ENCODE data around the gene CPNE2.

The CPNE2 gene

DNA sequence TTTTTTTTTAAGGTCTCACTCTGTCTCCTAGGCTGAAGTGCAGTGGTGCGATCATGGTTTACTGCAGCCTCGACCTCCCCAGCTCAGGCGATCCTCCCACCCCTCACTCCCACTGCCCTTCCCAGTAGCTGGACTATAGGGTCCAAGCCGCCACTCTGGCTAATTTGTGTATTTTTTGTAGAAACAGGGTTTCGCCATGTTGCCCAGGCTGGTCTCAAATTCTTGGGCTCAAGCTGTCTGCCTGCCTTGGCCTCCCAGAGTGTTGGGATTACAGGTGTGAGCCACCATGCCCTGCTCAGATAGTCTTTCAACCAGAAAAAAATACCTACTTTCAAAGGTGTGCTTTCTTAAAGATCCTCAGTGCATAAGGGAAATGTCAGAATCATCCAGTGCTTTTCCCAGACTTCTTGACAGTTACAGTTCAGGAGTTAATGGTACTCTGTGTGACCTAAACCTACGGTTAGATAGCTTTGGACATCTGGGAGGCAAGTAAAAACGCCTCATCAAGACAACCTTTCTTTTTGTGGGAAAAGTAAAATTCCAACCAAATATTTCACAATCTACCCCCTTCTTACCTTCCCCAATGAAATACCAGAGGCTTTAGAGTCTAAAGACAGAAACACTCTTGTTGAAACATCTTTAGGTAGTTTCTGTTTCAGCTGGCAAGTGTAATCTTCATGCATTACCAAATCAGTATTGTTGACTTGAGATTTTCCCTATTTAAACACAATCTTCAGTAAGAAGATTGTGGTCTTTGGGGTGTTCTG, 100.5 kb downstream of the CPNE2 start:
- peak; percentile 81 for DNase-seq (ENCODE audit: low read depth)
- H3K4me3 ChIP-seq (ENCODE audit: low read depth, low read length) = peak overlapping the region; percentile 2
- TF ChIP-seq, protein P1, sequence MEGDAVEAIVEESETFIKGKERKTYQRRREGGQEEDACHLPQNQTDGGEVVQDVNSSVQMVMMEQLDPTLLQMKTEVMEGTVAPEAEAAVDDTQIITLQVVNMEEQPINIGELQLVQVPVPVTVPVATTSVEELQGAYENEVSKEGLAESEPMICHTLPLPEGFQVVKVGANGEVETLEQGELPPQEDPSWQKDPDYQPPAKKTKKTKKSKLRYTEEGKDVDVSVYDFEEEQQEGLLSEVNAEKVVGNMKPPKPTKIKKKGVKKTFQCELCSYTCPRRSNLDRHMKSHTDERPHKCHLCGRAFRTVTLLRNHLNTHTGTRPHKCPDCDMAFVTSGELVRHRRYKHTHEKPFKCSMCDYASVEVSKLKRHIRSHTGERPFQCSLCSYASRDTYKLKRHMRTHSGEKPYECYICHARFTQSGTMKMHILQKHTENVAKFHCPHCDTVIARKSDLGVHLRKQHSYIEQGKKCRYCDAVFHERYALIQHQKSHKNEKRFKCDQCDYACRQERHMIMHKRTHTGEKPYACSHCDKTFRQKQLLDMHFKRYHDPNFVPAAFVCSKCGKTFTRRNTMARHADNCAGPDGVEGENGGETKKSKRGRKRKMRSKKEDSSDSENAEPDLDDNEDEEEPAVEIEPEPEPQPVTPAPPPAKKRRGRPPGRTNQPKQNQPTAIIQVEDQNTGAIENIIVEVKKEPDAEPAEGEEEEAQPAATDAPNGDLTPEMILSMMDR (conservative IDR thresholded peaks at IDR 0.05; ENCODE audit: low read depth, low read length) = no peak

- DNase-seq (ENCODE audit: low read depth) = peak; percentile 96
- TF ChIP-seq, protein P1 (conservative IDR thresholded peaks at IDR 0.05; ENCODE audit: low read depth, low read length) = no peak
- no peak overlapping the region for H3K4me3 ChIP-seq (ENCODE audit: low read depth, low read length)
These were observed 102.1 kb downstream of the CPNE2 start for GRCh38 chr16:57194512-57194911.

DNA sequence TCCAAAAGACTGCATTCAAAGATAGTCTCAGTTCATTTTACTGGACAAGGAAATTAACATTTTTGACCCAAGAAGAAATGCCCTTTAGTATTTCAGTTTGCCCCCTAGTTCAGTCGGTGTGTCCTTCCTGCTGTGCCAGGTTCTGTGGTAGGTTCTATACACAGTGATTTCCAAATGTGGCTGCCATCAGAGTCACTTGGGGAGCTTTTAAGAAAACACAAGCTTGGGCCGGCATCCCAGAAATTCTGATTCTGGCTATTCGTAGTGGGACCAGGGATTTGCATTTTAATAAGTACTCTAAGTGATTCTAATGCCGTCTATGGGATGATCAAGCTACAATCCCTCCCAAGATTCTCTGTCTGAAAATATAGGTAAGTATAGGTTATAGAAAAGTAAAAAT, 103.9 kb downstream of the CPNE2 start:
- no peak for DNase-seq (ENCODE audit: low read depth)
- TF ChIP-seq, protein P1 (conservative IDR thresholded peaks at IDR 0.05; ENCODE audit: low read depth, low read length) = no peak
- no peak overlapping the region for H3K4me3 ChIP-seq (ENCODE audit: low read depth, low read length)

GRCh38 chr16:57196753-57197152, 104.4 kb downstream of the CPNE2 start:
- TF ChIP-seq, protein P1 (conservative IDR thresholded peaks at IDR 0.05; ENCODE audit: low read depth, low read length) = no peak
- H3K4me3 ChIP-seq (ENCODE audit: low read depth, low read length) = no peak overlapping the region
- no peak for DNase-seq (ENCODE audit: low read depth)
